Activated CD8-positive, alpha-beta T cell treated with anti-CD3 and anti-CD28 coated beads for 36 hours (primary cell): ENCODE measurements around the gene CMTM5. TPM values are rescaled to one million over a fixed set of nuclear protein-coding genes. Genes with fewer than 3 reads are reported as not detected.
"Not testable (repeated sequence)": the region's sequence is repeated elsewhere in the genome, so short reads cannot be mapped to it uniquely, and the experiment has no call there.

ENCODE experiments used
- ATAC-seq: fragments of 200-7000 bp; cut with Tn5 transposase; one replicate; pipeline ENCODE4 v1.10.0; 2021; ENCODE audit warnings: mild to moderate bottlenecking, moderate library complexity
- CTCF ChIA-PET: fragments of 350-600 bp; sonication (Branson Sonifier 250); formaldehyde crosslinking; loops from one replicate; lab custom pipeline; 2021; ENCODE audit warnings: antibody characterized with exemption; lab: Charles Lee
- POLR2A ChIA-PET: fragments of 350-600 bp; sonication (Branson Sonifier 250); formaldehyde crosslinking; loops from one replicate; lab custom pipeline; 2021; ENCODE audit warnings: antibody characterized with exemption; lab: Charles Lee
- DNase-seq: peaks from one replicate; pipeline ENCODE4 v3.0.0-alpha.2; 2020
- H3K27ac Mint-ChIP-seq: one replicate; pipeline ENCODE4 v1.8.0; 2021; ENCODE audit warnings: mild to moderate bottlenecking, mixed read lengths
- H3K27me3 Mint-ChIP-seq: one replicate; pipeline ENCODE4 v1.8.0; 2021; ENCODE audit warnings: mixed read lengths
- H3K36me3 Mint-ChIP-seq: one replicate; pipeline ENCODE4 v1.8.0; 2021; ENCODE audit warnings: low read depth, mixed read lengths
- H3K4me1 Mint-ChIP-seq: one replicate; pipeline ENCODE4 v1.8.0; 2021; ENCODE audit warnings: low read depth, mixed read lengths
- H3K4me3 Mint-ChIP-seq: one replicate; pipeline ENCODE4 v1.8.0; 2021; ENCODE audit warnings: mild to moderate bottlenecking, moderate library complexity, mixed read lengths
- H3K9me3 Mint-ChIP-seq: one replicate; pipeline ENCODE4 v1.8.0; 2021; ENCODE audit warnings: mixed read lengths
- CTCF ChIP-seq: fragments of 200-600 bp; IDR thresholded peaks from one replicate; pipeline ENCODE4 v1.8.0; 2022; ENCODE audit warnings: antibody characterized with exemption, mild to moderate bottlenecking
- intact Hi-C: fragments of 100-400 bp; cut with micrococcal nuclease; formaldehyde crosslinking; loops from one replicate; pipeline ENCODE4 v1.10.0; 2022
- total RNA-seq, 2 experiments: library from RNA; stranded (reverse); gene quantifications; one replicate each; pipeline ENCODE4 v1.2.3, GENCODE V29; 2021

The CMTM5 gene
- total RNA-seq, 2 experiments from 2014 or later = not detected

- Mint-ChIP-seq H3K4me1 (no peaks in the 10 kb centered on the region), H3K27me3 (no peaks in the 10 kb centered on the region), H3K27ac (no peak overlapping the region), H3K4me3 (no peak overlapping the region), H3K36me3 (no peaks in the 10 kb centered on the region), H3K9me3 (no peaks in the 10 kb centered on the region)
- no peak for ATAC-seq
- ChIA-PET CTCF (interaction anchor here (1.2 to 1.5 kb wide), 2 partner anchors 245 to 266 kb away, joined by 3 read pairs; no protein-coding TSS in a partner anchor), POLR2A (interaction anchor here (1.0 kb wide), 1 partner anchor 8 kb away, joined by 3 read pairs; no protein-coding TSS in a partner anchor)
- intact Hi-C loops = loop anchor here (10.0 kb wide), 1 partner anchor 122 kb away; no protein-coding TSS in a partner anchor
- no peak for TF ChIP-seq CTCF
- no peak for DNase-seq
Observed at GRCh38 chr14:23386999-23387398, 10.2 kb downstream of the CMTM5 start.

GRCh38 chr14:23387916-23388882 lies 11.4 kb downstream of the CMTM5 start:
- Mint-ChIP-seq H3K9me3 (no peaks in the 10 kb centered on the region), H3K27me3 (peaks cover 2% of the 10 kb centered on the region), H3K4me1 (no peaks in the 10 kb centered on the region), H3K36me3 (no peaks in the 10 kb centered on the region), H3K4me3 (no peak overlapping the region), H3K27ac (no peak overlapping the region)
- ChIA-PET CTCF (interaction anchor here (1.9 kb wide), 1 partner anchor 8 kb away, joined by 9 read pairs; no protein-coding TSS in a partner anchor), POLR2A (no interaction called here)
- intact Hi-C loops = loop anchor here (10.0 kb wide), 1 partner anchor 123 kb away; no protein-coding TSS in a partner anchor
- ATAC-seq (no peak), DNase-seq (no peak)
- TF ChIP-seq CTCF = no peak

GRCh38 chr14:23388996-23389395 lies 12.2 kb downstream of the CMTM5 start:
- peaks cover 2% of the 10 kb centered on the region for H3K27me3 Mint-ChIP-seq
- DNase-seq (no peak), ATAC-seq (no peak)
- H3K36me3 Mint-ChIP-seq = no peaks in the 10 kb centered on the region
- TF ChIP-seq CTCF = no peak
- intact Hi-C loops = loop anchor here (10.0 kb wide), 1 partner anchor 124 kb away; no protein-coding TSS in a partner anchor
- POLR2A ChIA-PET = no interaction called here
- no peaks in the 10 kb centered on the region for H3K4me1 Mint-ChIP-seq
- no peaks in the 10 kb centered on the region for H3K9me3 Mint-ChIP-seq
- CTCF ChIA-PET = interaction anchor here (1.9 kb wide), 1 partner anchor 9 kb away, joined by 9 read pairs; no protein-coding TSS in a partner anchor
- H3K4me3 Mint-ChIP-seq = no peak overlapping the region
- H3K27ac Mint-ChIP-seq = no peak overlapping the region

GRCh38 chr14:23389396-23389795 lies 12.6 kb downstream of the CMTM5 start:
- no peaks in the 10 kb centered on the region for H3K9me3 Mint-ChIP-seq
- no peak for TF ChIP-seq CTCF
- DNase-seq (no peak), ATAC-seq (no peak)
- CTCF ChIA-PET = interaction anchor here (1.9 kb wide), 1 partner anchor 9 kb away, joined by 9 read pairs; no protein-coding TSS in a partner anchor
- peaks cover 2% of the 10 kb centered on the region for H3K27me3 Mint-ChIP-seq
- no peaks in the 10 kb centered on the region for H3K36me3 Mint-ChIP-seq
- H3K27ac Mint-ChIP-seq = no peak overlapping the region
- no peak overlapping the region for H3K4me3 Mint-ChIP-seq
- no peaks in the 10 kb centered on the region for H3K4me1 Mint-ChIP-seq
- POLR2A ChIA-PET = no interaction called here
- intact Hi-C loops = loop anchor here (10.0 kb wide), 1 partner anchor 125 kb away; no protein-coding TSS in a partner anchor

GRCh38 chr14:23389871-23390270 lies 13.0 kb downstream of the CMTM5 start:
- H3K9me3 Mint-ChIP-seq, H3K4me3 Mint-ChIP-seq, ATAC-seq, POLR2A ChIA-PET, H3K36me3 Mint-ChIP-seq, DNase-seq, H3K4me1 Mint-ChIP-seq, H3K27me3 Mint-ChIP-seq, CTCF ChIA-PET, H3K27ac Mint-ChIP-seq: not testable (repeated sequence)
- intact Hi-C loops = loop anchor here (10.0 kb wide), 1 partner anchor 125 kb away; no protein-coding TSS in a partner anchor
